ENCODE results near the gene RASAL2. TPM values are rescaled to one million over a fixed set of nuclear protein-coding genes. Genes with fewer than 3 reads are reported as not detected.

RASAL2 gene
- total RNA-seq, 1 donor from 2014 or later = 12.4 TPM

DNA sequence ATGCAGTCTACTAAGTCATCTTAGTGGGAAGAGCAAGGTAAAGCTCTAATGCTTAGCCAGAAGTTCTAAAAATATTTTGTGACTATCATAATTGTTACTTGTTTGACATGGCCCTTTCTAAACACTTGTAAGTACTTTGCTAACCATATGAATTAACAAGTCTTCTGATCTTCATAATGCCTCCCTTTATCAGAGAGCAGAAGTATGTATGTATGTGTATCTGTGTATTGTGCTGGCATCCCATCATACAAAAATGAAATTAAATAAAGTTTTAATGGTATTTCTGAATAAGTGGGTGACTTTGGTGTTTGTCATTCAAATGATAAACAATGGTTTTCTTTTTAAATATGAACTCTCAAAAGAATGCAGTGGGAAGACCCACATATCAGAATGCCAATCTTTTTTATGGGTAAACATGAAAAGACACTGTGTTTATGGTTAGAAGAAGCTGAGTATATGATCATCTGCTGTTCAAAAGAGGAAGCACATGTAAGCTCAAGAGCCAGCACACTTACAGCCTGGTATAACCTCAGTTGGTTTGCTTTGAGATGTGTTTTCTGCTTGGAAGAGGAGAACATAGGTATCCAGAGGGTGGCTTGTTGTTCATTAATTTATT is 243.3 kb downstream of the RASAL2 start:
- DNase-seq (ENCODE audit: low read depth) (no peak), FAIRE-seq (no peak)
- H3K27me3 ChIP-seq (ENCODE audit: control insufficient read depth, insufficient read depth, low read length) = no peaks in the 10 kb centered on the region
- TF ChIP-seq CTCF (IDR thresholded peaks at IDR 0.05; ENCODE audit: insufficient read depth, low read length, severe bottlenecking) = no peak
- no peaks in the 10 kb centered on the region for H3K36me3 ChIP-seq (ENCODE audit: control insufficient read depth, insufficient read depth, low read length)
- H3K4me3 ChIP-seq (ENCODE audit: low read depth, low read length) = no peak overlapping the region

DNA sequence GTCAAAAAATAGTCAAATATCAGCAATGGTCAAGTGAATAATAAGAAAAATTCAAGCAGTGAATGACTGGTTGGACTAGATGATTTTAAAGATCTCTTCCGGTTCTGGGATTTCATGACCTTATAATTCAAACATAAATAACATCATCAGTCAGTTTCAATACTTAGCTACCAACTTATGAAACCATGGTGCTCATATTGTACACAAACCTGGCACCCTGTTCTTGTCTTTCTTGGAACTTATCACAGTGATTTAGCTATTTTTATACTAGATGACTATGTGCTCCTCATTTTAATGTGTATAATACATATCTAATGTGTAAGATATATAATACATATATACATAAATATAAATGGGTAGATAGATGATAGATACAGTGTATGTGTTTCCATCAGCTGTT is 245.9 kb downstream of the RASAL2 start:
- no peak for FAIRE-seq
- no peak for DNase-seq (ENCODE audit: low read depth)
- H3K27me3 ChIP-seq (ENCODE audit: control insufficient read depth, insufficient read depth, low read length) = no peaks in the 10 kb centered on the region
- TF ChIP-seq CTCF (IDR thresholded peaks at IDR 0.05; ENCODE audit: insufficient read depth, low read length, severe bottlenecking) = no peak
- H3K36me3 ChIP-seq (ENCODE audit: control insufficient read depth, insufficient read depth, low read length) = no peaks in the 10 kb centered on the region
- H3K4me3 ChIP-seq (ENCODE audit: low read depth, low read length) = no peak overlapping the region

- peak; percentile 99 for FAIRE-seq
- H3K36me3 ChIP-seq (ENCODE audit: control insufficient read depth, insufficient read depth, low read length) = no peaks in the 10 kb centered on the region
- peak overlapping the region; percentile 32 for H3K4me3 ChIP-seq (ENCODE audit: low read depth, low read length)
- no peak for TF ChIP-seq CTCF (IDR thresholded peaks at IDR 0.05; ENCODE audit: insufficient read depth, low read length, severe bottlenecking)
- peak; percentile 94 for DNase-seq (ENCODE audit: low read depth)
- H3K27me3 ChIP-seq (ENCODE audit: control insufficient read depth, insufficient read depth, low read length) = no peaks in the 10 kb centered on the region
These were observed 247.5 kb downstream of the RASAL2 start for GRCh38 chr1:178341261-178341956.

DNA sequence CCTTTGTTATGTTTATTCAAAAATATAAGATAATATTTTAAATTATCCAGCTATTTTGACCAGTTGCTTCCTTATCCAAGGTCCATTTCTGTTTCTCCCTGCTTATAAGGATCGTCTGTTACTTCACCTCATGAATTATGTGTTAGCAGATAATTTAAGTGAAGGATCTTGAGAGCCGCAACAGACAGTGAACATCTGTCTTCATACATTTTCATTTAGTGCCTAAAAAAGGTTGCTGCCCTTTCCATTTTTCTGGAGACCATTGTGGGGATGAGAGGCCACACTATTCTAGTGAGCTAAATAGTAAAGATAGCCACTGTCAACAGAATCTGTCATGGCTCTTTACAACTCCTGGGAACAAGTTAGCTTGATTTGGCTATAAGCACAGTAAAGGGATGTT is 248.8 kb downstream of the RASAL2 start:
- Histone ChIP-seq H3K4me3 (ENCODE audit: low read depth, low read length) (no peak overlapping the region), H3K36me3 (ENCODE audit: control insufficient read depth, insufficient read depth, low read length) (no peaks in the 10 kb centered on the region), H3K27me3 (ENCODE audit: control insufficient read depth, insufficient read depth, low read length) (no peaks in the 10 kb centered on the region)
- no peak for DNase-seq (ENCODE audit: low read depth)
- TF ChIP-seq CTCF (IDR thresholded peaks at IDR 0.05; ENCODE audit: insufficient read depth, low read length, severe bottlenecking) = no peak
- FAIRE-seq = no peak

GRCh38 chr1:178344513-178345091 is 250.7 kb downstream of the RASAL2 start:
- H3K36me3 ChIP-seq (ENCODE audit: control insufficient read depth, insufficient read depth, low read length) = no peaks in the 10 kb centered on the region
- DNase-seq (ENCODE audit: low read depth) = peak; percentile 90
- FAIRE-seq = no peak
- H3K4me3 ChIP-seq (ENCODE audit: low read depth, low read length) = no peak overlapping the region
- no peaks in the 10 kb centered on the region for H3K27me3 ChIP-seq (ENCODE audit: control insufficient read depth, insufficient read depth, low read length)
- peak; percentile 58 for TF ChIP-seq CTCF (IDR thresholded peaks at IDR 0.05; ENCODE audit: insufficient read depth, low read length, severe bottlenecking)
